NB4 (cell line): ENCODE data around the gene MEIS1.

ENCODE experiments used
- DNase-seq: peaks from one replicate; pipeline ENCODE4 v3.0.0; 2010; ENCODE audit warnings: low read depth
- H3K4me3 ChIP-seq: one replicate; pipeline ENCODE4 v1.5.1; 2011; ENCODE audit warnings: mild to moderate bottlenecking, low read depth, low read length, moderate library complexity
- CTCF ChIP-seq: IDR thresholded peaks from one replicate; pipeline ENCODE4 v1.5.1; 2012; ENCODE audit warnings: low read depth, low read length
- MAX ChIP-seq: IDR thresholded peaks from 2 replicates; pipeline ENCODE4 v1.6.1; 2011; ENCODE audit warnings: low read depth, low read length
- MYC ChIP-seq: IDR thresholded peaks from 2 replicates; pipeline ENCODE4 v1.6.1; 2011; ENCODE audit warnings: low read depth, low read length
- POLR2A ChIP-seq: IDR thresholded peaks from 2 replicates; pipeline ENCODE4 v1.6.1; 2011; ENCODE audit warnings: mild to moderate bottlenecking; ENCODE audit not compliant: insufficient read length; ENCODE audit errors: extremely low read depth

Gene MEIS1

GRCh38 chr2:66452917-66453316 is 18.0 kb downstream of the MEIS1 start:
- no peak for DNase-seq
- TF ChIP-seq MAX, result no peak
- TF ChIP-seq POLR2A, result no peak
- TF ChIP-seq CTCF, result no peak
- no peak for TF ChIP-seq MYC
- no peak overlapping the region for H3K4me3 ChIP-seq

- H3K4me3 ChIP-seq, result no peak overlapping the region
- TF ChIP-seq MYC, result no peak
- no peak for TF ChIP-seq MAX
- no peak for TF ChIP-seq POLR2A
- no peak for TF ChIP-seq CTCF
- DNase-seq, result no peak
Observed at GRCh38 chr2:66455490-66455889, 20.6 kb downstream of the MEIS1 start.

GRCh38 chr2:66456183-66457041 is 21.5 kb downstream of the MEIS1 start:
- DNase-seq, result no peak
- TF ChIP-seq MYC (no peak), MAX (no peak), POLR2A (no peak), CTCF (no peak)
- H3K4me3 ChIP-seq, result no peak overlapping the region

- no peak for DNase-seq
- TF ChIP-seq CTCF, result no peak
- no peak for TF ChIP-seq POLR2A
- no peak for TF ChIP-seq MYC
- no peak for TF ChIP-seq MAX
- no peak overlapping the region for H3K4me3 ChIP-seq
Observed at GRCh38 chr2:66457545-66457944, 22.6 kb downstream of the MEIS1 start.

GRCh38 chr2:66460031-66460430 is 25.1 kb downstream of the MEIS1 start:
- no peak for DNase-seq
- no peak overlapping the region for H3K4me3 ChIP-seq
- no peak for TF ChIP-seq CTCF
- TF ChIP-seq MAX, result no peak
- no peak for TF ChIP-seq MYC
- TF ChIP-seq POLR2A, result no peak
